ENCODE results near the gene IGSF8.

DNA sequence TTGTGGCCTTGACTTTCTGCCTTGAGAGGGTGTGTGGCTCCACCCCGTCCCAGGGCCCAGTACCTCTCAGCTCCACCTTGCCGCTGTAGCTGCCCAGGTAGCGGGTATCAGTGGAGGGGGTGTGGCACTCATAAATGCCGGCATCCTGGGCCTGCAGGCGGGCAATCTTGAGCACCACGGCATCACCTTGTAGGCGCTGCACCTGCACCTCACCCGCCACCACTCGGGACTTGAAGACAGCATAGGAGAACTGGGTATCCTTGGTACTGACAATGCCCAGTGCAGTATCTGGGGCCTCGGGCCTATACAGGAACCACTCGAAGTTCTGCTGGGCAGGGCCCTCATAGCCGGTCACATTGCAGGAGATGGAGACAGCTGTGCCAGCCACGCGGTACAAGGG lies 3.6 kb downstream of the IGSF8 start:
- TF ChIP-seq, protein P1, sequence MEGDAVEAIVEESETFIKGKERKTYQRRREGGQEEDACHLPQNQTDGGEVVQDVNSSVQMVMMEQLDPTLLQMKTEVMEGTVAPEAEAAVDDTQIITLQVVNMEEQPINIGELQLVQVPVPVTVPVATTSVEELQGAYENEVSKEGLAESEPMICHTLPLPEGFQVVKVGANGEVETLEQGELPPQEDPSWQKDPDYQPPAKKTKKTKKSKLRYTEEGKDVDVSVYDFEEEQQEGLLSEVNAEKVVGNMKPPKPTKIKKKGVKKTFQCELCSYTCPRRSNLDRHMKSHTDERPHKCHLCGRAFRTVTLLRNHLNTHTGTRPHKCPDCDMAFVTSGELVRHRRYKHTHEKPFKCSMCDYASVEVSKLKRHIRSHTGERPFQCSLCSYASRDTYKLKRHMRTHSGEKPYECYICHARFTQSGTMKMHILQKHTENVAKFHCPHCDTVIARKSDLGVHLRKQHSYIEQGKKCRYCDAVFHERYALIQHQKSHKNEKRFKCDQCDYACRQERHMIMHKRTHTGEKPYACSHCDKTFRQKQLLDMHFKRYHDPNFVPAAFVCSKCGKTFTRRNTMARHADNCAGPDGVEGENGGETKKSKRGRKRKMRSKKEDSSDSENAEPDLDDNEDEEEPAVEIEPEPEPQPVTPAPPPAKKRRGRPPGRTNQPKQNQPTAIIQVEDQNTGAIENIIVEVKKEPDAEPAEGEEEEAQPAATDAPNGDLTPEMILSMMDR (IDR thresholded peaks at IDR 0.05): no peak
- no peak for TF ChIP-seq POLR2A (IDR thresholded peaks at IDR 0.05)
